Tibial artery (tissue), 4 donors: ENCODE measurements around the gene NEAT1.

Source experiments
- DNase-seq, 2 donors: peaks; one replicate each; pipeline ENCODE4 v3.0.0-alpha.2; 2019
- H3K27ac ChIP-seq, 2 donors: fragments of 200-600 bp; sonication (generic) in 1 of 2; 1 replicate in 1 of 2; 2 replicates in 1 of 2; pipeline ENCODE4 v1.5.1; 2018 to 2019; ENCODE audit warnings: mild to moderate bottlenecking in 1 of 2
- H3K27me3 ChIP-seq, 2 donors: fragments of 200-600 bp; sonication (generic) in 1 of 2; one replicate each; pipeline versions ENCODE4 v1.5.1 to v1.6.0; 2016 to 2019
- H3K36me3 ChIP-seq, 3 donors: fragments of 200-600 bp; sonication (generic) in 2 of 3; one replicate each; pipeline ENCODE4 v1.5.1; 2016 to 2019; ENCODE audit warnings: mild to moderate bottlenecking in 2 of 3
- H3K4me1 ChIP-seq, 4 donors: fragments of 200-600 bp; sonication (generic) in 2 of 4; 1 replicate in 3 of 4; 2 replicates in 1 of 4; pipeline ENCODE4 v1.5.1; 2016 to 2019
- H3K4me3 ChIP-seq, 2 donors: fragments of 200-600 bp; sonication (generic) in 1 of 2; 1 replicate in 1 of 2; 2 replicates in 1 of 2; pipeline ENCODE4 v1.5.1; 2018 to 2019; ENCODE audit warnings: mild to moderate bottlenecking in 2 of 2
- H3K9me3 ChIP-seq, 3 donors: fragments of 200-600 bp; sonication (generic) in 1 of 3; one replicate each; pipeline ENCODE4 v1.5.1; 2016 to 2019
- intact Hi-C: fragments of 100-400 bp; cut with DNase I; formaldehyde crosslinking; loops from one replicate; pipeline ENCODE4 v1.15.0; 2023; ENCODE audit warnings: low total_unique reads
- TF ChIP-seq, protein P1 (sequence below), 2 experiments: fragments of 200-600 bp in 1 of 2; fragments of 450-650 bp in 1 of 2; IDR thresholded peaks; one replicate each; pipeline ENCODE4 v1.5.1; 2017 to 2019; ENCODE audit warnings: antibody characterized with exemption in 2 of 2, mild to moderate bottlenecking in 1 of 2, moderate library complexity in 1 of 2

Gene NEAT1

DNA sequence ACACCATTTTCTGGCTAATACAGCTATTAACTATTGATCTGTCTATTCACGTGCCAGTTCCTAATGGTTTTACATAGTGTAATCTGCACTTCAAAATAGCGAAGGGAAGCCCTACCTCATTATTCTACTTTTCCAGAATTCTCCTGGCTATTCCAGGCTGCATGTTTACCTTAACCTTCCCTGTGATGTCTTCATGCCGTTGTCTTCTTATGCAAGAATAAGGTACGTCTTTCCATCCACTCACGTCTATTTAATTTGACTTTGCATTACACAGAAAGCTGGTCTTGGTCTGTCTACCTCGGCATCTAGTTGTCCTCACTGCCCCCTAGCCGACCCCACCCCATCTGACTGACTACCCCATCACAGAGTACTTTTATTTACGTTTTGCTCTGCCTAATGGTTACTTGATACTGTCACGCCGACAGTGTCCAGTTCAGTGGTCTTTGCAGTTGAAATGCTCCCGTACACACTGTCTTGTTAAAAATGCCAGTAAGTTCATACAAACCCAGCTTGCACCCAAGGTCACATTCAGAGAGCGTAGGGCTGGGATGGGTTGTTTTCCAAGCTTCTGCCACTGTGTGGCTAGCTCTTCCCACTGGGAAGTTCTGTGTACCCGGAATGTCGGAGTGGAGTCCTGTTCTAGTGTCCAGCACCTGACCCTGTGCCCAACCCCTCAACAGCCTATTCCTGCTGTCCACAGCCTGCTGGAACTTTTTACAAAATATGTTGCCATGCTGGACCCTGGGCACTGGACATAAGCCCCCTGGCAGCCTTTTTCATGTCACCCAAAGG, 15.0 kb downstream of the NEAT1 start:
- DNase-seq, result peak in 1 of 2 donors; percentile 64
- Histone ChIP-seq H3K36me3 (peaks cover 68 to 95% (median 81%) of the 10 kb centered on the region in 3 donors), H3K4me1 (peaks cover 0 to 99% (median 62%) of the 10 kb centered on the region in 4 donors)

GRCh38 chr11:65438257-65439151, 15.9 kb downstream of the NEAT1 start:
- peak overlapping the region in 1 of 2 donors; percentile 67 for H3K27ac ChIP-seq
- no peaks in the 10 kb centered on the region for H3K9me3 ChIP-seq
- H3K4me3 ChIP-seq, result no peak overlapping the region
- H3K36me3 ChIP-seq, result peaks cover 72 to 97% (median 84%) of the 10 kb centered on the region in 3 donors
- TF ChIP-seq, protein P1, sequence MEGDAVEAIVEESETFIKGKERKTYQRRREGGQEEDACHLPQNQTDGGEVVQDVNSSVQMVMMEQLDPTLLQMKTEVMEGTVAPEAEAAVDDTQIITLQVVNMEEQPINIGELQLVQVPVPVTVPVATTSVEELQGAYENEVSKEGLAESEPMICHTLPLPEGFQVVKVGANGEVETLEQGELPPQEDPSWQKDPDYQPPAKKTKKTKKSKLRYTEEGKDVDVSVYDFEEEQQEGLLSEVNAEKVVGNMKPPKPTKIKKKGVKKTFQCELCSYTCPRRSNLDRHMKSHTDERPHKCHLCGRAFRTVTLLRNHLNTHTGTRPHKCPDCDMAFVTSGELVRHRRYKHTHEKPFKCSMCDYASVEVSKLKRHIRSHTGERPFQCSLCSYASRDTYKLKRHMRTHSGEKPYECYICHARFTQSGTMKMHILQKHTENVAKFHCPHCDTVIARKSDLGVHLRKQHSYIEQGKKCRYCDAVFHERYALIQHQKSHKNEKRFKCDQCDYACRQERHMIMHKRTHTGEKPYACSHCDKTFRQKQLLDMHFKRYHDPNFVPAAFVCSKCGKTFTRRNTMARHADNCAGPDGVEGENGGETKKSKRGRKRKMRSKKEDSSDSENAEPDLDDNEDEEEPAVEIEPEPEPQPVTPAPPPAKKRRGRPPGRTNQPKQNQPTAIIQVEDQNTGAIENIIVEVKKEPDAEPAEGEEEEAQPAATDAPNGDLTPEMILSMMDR (IDR thresholded peaks at IDR 0.05), result no peak
- H3K4me1 ChIP-seq, result peaks cover 0 to 99% (median 67%) of the 10 kb centered on the region in 4 donors
- intact Hi-C loops, result no loop called here
- no peaks in the 10 kb centered on the region for H3K27me3 ChIP-seq
- no peak for DNase-seq

More for the DNA sequence above, 15.0 kb downstream of the NEAT1 start:
- intact Hi-C loops, result no loop called here
- H3K27ac ChIP-seq, result peak overlapping the region; percentile 30 to 51
- TF ChIP-seq, protein P1 (IDR thresholded peaks at IDR 0.05), result no peak
- peak overlapping the region in 1 of 2 donors; percentile 10 for H3K4me3 ChIP-seq
- no peaks in the 10 kb centered on the region for H3K9me3 ChIP-seq
- no peaks in the 10 kb centered on the region for H3K27me3 ChIP-seq

- peaks cover 0 to 98% (median 68%) of the 10 kb centered on the region in 4 donors for H3K4me1 ChIP-seq
- no peaks in the 10 kb centered on the region for H3K27me3 ChIP-seq
- intact Hi-C loops, result no loop called here
- TF ChIP-seq, protein P1 (IDR thresholded peaks at IDR 0.05), result no peak
- H3K27ac ChIP-seq, result peak overlapping the region; percentile 59 to 67
- peaks cover 74 to 97% (median 86%) of the 10 kb centered on the region in 3 donors for H3K36me3 ChIP-seq
- DNase-seq, result peak in 1 of 2 donors; percentile 62
- H3K9me3 ChIP-seq, result no peaks in the 10 kb centered on the region
- peak overlapping the region in 1 of 2 donors; percentile 8 for H3K4me3 ChIP-seq
Measured at GRCh38 chr11:65439331-65440181, 17.0 kb downstream of the NEAT1 start.

GRCh38 chr11:65440831-65441499, 18.4 kb downstream of the NEAT1 start:
- peak in 1 of 2 donors; percentile 48 for DNase-seq
- Histone ChIP-seq H3K4me3 (no peak overlapping the region), H3K36me3 (peaks cover 71 to 95% (median 86%) of the 10 kb centered on the region in 3 donors), H3K9me3 (no peaks in the 10 kb centered on the region), H3K27me3 (no peaks in the 10 kb centered on the region), H3K27ac (peak overlapping the region; percentile 67 to 70), H3K4me1 (peaks cover 0 to 95% (median 62%) of the 10 kb centered on the region in 4 donors)
- TF ChIP-seq, protein P1 (IDR thresholded peaks at IDR 0.05), result no peak
- intact Hi-C loops, result no loop called here
